Neutrophil (primary cell): ENCODE data around the gene CST3.

ENCODE experiments used
- H3K27ac ChIP-seq: fragments of 200-600 bp; sonication (generic); 2 replicates; pipeline ENCODE4 v1.5.1; 2016; ENCODE audit warnings: mild to moderate bottlenecking, moderate library complexity
- H3K27me3 ChIP-seq: fragments of 200-600 bp; sonication (generic); 2 replicates; pipeline ENCODE4 v1.6.0; 2016; ENCODE audit warnings: mild to moderate bottlenecking
- H3K36me3 ChIP-seq: fragments of 200-600 bp; sonication (generic); 2 replicates; pipeline ENCODE4 v1.5.1; 2017
- H3K4me1 ChIP-seq, 2 experiments: fragments of 200-600 bp in 1 of 2; sonication (generic) in 1 of 2; 1 replicate in 1 of 2; 2 replicates in 1 of 2; pipeline versions ENCODE4 v1.5.1 to v1.6.1; 2013 to 2016; ENCODE audit warnings: low read depth in 1 of 2, low read length in 1 of 2, mild to moderate bottlenecking in 1 of 2, moderate library complexity in 1 of 2; ENCODE audit not compliant: control insufficient read depth in 1 of 2, insufficient read depth in 1 of 2
- H3K4me3 ChIP-seq, 2 experiments: fragments of 200-600 bp in 1 of 2; sonication (generic) in 1 of 2; 1 replicate in 1 of 2; 2 replicates in 1 of 2; pipeline ENCODE4 v1.5.1; 2013 to 2016; ENCODE audit warnings: low read depth in 1 of 2, low read length in 1 of 2, mild to moderate bottlenecking in 1 of 2, moderate library complexity in 1 of 2
- H3K9me3 ChIP-seq: fragments of 200-600 bp; sonication (generic); 2 replicates; pipeline ENCODE4 v1.5.1; 2016
- CTCF ChIP-seq: fragments of 200-600 bp; sonication (generic); IDR thresholded peaks from 2 replicates; pipeline ENCODE4 v1.5.1; 2016; ENCODE audit warnings: antibody characterized with exemption

The CST3 gene

GRCh38 chr20:23587631-23588030 lies 50.1 kb downstream of the CST3 start:
- Histone ChIP-seq H3K9me3 (no peaks in the 10 kb centered on the region), H3K4me3 (no peak overlapping the region), H3K36me3 (no peaks in the 10 kb centered on the region), H3K4me1 (no peaks in the 10 kb centered on the region), H3K27ac (no peak overlapping the region), H3K27me3 (peaks cover 6% of the 10 kb centered on the region)
- no peak for TF ChIP-seq CTCF

GRCh38 chr20:23586735-23587525 lies 50.8 kb downstream of the CST3 start:
- no peak for TF ChIP-seq CTCF
- Histone ChIP-seq H3K4me3 (no peak overlapping the region), H3K36me3 (no peaks in the 10 kb centered on the region), H3K4me1 (no peaks in the 10 kb centered on the region), H3K27me3 (peaks cover 6% of the 10 kb centered on the region), H3K9me3 (no peaks in the 10 kb centered on the region), H3K27ac (no peak overlapping the region)

GRCh38 chr20:23585808-23586734 lies 51.7 kb downstream of the CST3 start:
- TF ChIP-seq CTCF = no peak
- Histone ChIP-seq H3K27me3 (peaks cover 6% of the 10 kb centered on the region), H3K27ac (no peak overlapping the region)

GRCh38 chr20:23585449-23585807 lies 52.3 kb downstream of the CST3 start:
- Histone ChIP-seq H3K27me3 (peaks cover 6% of the 10 kb centered on the region), H3K4me3 (no peak overlapping the region), H3K9me3 (no peaks in the 10 kb centered on the region), H3K36me3 (no peaks in the 10 kb centered on the region), H3K4me1 (no peaks in the 10 kb centered on the region), H3K27ac (no peak overlapping the region)
- no peak for TF ChIP-seq CTCF

More at GRCh38 chr20:23585808-23586734, 51.7 kb downstream of the CST3 start:
- Histone ChIP-seq H3K4me3 (no peak overlapping the region), H3K36me3 (no peaks in the 10 kb centered on the region), H3K4me1 (no peaks in the 10 kb centered on the region), H3K9me3 (no peaks in the 10 kb centered on the region)

GRCh38 chr20:23584434-23585199 lies 53.1 kb downstream of the CST3 start:
- peaks cover 6% of the 10 kb centered on the region for H3K27me3 ChIP-seq
- H3K9me3 ChIP-seq = no peaks in the 10 kb centered on the region
- TF ChIP-seq CTCF = no peak
- no peak overlapping the region for H3K27ac ChIP-seq
- H3K4me3 ChIP-seq = no peak overlapping the region
- H3K4me1 ChIP-seq = no peaks in the 10 kb centered on the region
- H3K36me3 ChIP-seq = no peaks in the 10 kb centered on the region
